Kidney (tissue), 22 donors: ENCODE results near the gene ZNF594. TPM values are rescaled to one million over a fixed set of nuclear protein-coding genes. Genes with fewer than 3 reads are reported as not detected.
A peak's percentile ranks its signal among the peaks of the same experiment; 100 is the strongest.
"Not testable (repeated sequence)": the region's sequence is repeated elsewhere in the genome, so short reads cannot be mapped to it uniquely, and the experiment has no call there.

Experiments used
- DNase-seq, 5 donors: peaks; one replicate each; pipeline ENCODE4 v3.0.0-alpha.2; 2013 to 2020
- FAIRE-seq: peaks from 2 replicates; lab custom pipeline; 2012; peaks lifted over from hg19 to GRCh38; lab: Jason Lieb, UNC
- H3K27ac ChIP-seq, 2 donors: one replicate each; pipeline ENCODE4 v1.7.0; 2013; ENCODE audit warnings: low read depth in 2 of 2, low read length in 2 of 2, inconsistent platforms in 1 of 2
- H3K27me3 ChIP-seq: one replicate; pipeline ENCODE4 v1.7.1; 2013; ENCODE audit warnings: low read length, inconsistent platforms; ENCODE audit not compliant: control insufficient read depth, insufficient read depth
- H3K36me3 ChIP-seq, 3 donors: one replicate each; pipeline versions ENCODE4 v1.7.0 to v1.7.1; 2013; ENCODE audit warnings: low read length in 3 of 3, control low read depth in 1 of 3, inconsistent platforms in 1 of 3; ENCODE audit not compliant: insufficient read depth in 3 of 3, control insufficient read depth in 2 of 3
- H3K4me1 ChIP-seq, 3 donors: one replicate each; pipeline versions ENCODE4 v1.7.0 to v1.7.1; 2013; ENCODE audit warnings: low read length in 3 of 3, inconsistent platforms in 1 of 3, low read depth in 1 of 3; ENCODE audit not compliant: control insufficient read depth in 2 of 3, insufficient read depth in 2 of 3
- H3K4me3 ChIP-seq, 3 donors: one replicate each; pipeline versions ENCODE4 v1.7.0 to v1.8.1; 2013; ENCODE audit warnings: low read length in 3 of 3, control low read depth in 1 of 3, inconsistent platforms in 1 of 3
- H3K9ac ChIP-seq, 3 donors: one replicate each; pipeline versions ENCODE4 v1.7.0 to v1.7.1; 2013; ENCODE audit warnings: low read length in 3 of 3, control low read depth in 1 of 3, inconsistent platforms in 1 of 3
- H3K9me3 ChIP-seq, 3 donors: one replicate each; pipeline versions ENCODE4 v1.7.0 to v1.7.1; 2013; ENCODE audit warnings: low read length in 3 of 3, control low read depth in 1 of 3, inconsistent platforms in 1 of 3; ENCODE audit not compliant: control insufficient read depth in 2 of 3, insufficient read depth in 1 of 3
- CTCF ChIP-seq: IDR thresholded peaks from 3 replicates; pipeline ENCODE4 v1.5.1; 2012; ENCODE audit warnings: mild to moderate bottlenecking, moderate library complexity, borderline replicate concordance; ENCODE audit not compliant: insufficient read depth; ENCODE audit errors: extremely low read depth
- intact Hi-C: fragments of 100-400 bp; cut with DNase I; formaldehyde crosslinking; loops from one replicate; pipeline ENCODE4 v1.11.1; 2022
- long read RNA-seq, 10 donors: library from polyadenylated mRNA in 1 of 10; unstranded in 1 of 10; transcript quantifications; one replicate each; pipeline ENCODE4 v2.0.0 and lab custom pipeline, GENCODE V29; 2021 to 2026
- polyA plus RNA-seq: library from polyadenylated mRNA; stranded (reverse); fragments of 350-450 nt; fragmentation: Illumina TruSeq; extraction: RNeasy Lipid Tissue Mini Kit (QIAGEN cat#74804); gene quantifications from one replicate; pipeline ENCODE4 v1.2.3, GENCODE V29; 2014; ENCODE audit warnings: low read depth, low replicate concordance; ENCODE audit not compliant: insufficient read depth
- total RNA-seq: library from RNA; stranded (reverse); fragmentation: NEBNext Ultra II Directional; extraction: Animal tissue kit (Norgen Biotek cat#: 25700); gene quantifications from one replicate; pipeline ENCODE4 v1.2.1, GENCODE V29; 2021
- donor health status: control.
- donor health status: control.
- donor health status: control.
- donor health status: control.
- donor health status: control.
- donor health status: DM: yes; HTN: yes; CAD: no.
- donor health status: Normal renal cell carcinoma (clear cell type).

Gene ZNF594
- 12.3 TPM for total RNA-seq
- polyA plus RNA-seq = 1.9 TPM
- long read RNA-seq, donor 1, full-length matches to known transcripts = 11 of 11 reads
- long read RNA-seq, donor 1, partial matches to known transcripts = 0 of 11 reads
- long read RNA-seq, donor 1, other reads (novel, unspliced or antisense) = 0 of 11 reads
- long read RNA-seq, donor 2, full-length matches to known transcripts = 8 of 8 reads
- long read RNA-seq, donor 2, partial matches to known transcripts = 0 of 8 reads
- long read RNA-seq, donor 2, other reads (novel, unspliced or antisense) = 0 of 8 reads
- long read RNA-seq, donor 3, full-length matches to known transcripts = 15 of 15 reads
- long read RNA-seq, donor 3, partial matches to known transcripts = 0 of 15 reads
- long read RNA-seq, donor 3, other reads (novel, unspliced or antisense) = 0 of 15 reads
- long read RNA-seq, donor 4, full-length matches to known transcripts = 8 of 8 reads
- long read RNA-seq, donor 4, partial matches to known transcripts = 0 of 8 reads
- long read RNA-seq, donor 4, other reads (novel, unspliced or antisense) = 0 of 8 reads
- long read RNA-seq, donor 5, partial matches to known transcripts = 0 of 1 reads
- long read RNA-seq, donor 5, other reads (novel, unspliced or antisense) = 0 of 1 reads
- long read RNA-seq, donor 6, full-length matches to known transcripts = 9 of 9 reads
- long read RNA-seq, donor 6, partial matches to known transcripts = 0 of 9 reads
- long read RNA-seq, donor 6, other reads (novel, unspliced or antisense) = 0 of 9 reads
- long read RNA-seq, donor 7, full-length matches to known transcripts = 1 of 2 reads
- long read RNA-seq, donor 7, partial matches to known transcripts = 0 of 2 reads
- long read RNA-seq, donor 7, other reads (novel, unspliced or antisense) = 1 of 2 reads
- long read RNA-seq, donor 8, full-length matches to known transcripts = 10 of 10 reads
- long read RNA-seq, donor 8, partial matches to known transcripts = 0 of 10 reads
- long read RNA-seq, donor 8, other reads (novel, unspliced or antisense) = 0 of 10 reads
- long read RNA-seq, donor 9, full-length matches to known transcripts = 3 of 3 reads
- long read RNA-seq, donor 9, partial matches to known transcripts = 0 of 3 reads
- long read RNA-seq, donor 9, other reads (novel, unspliced or antisense) = 0 of 3 reads
- long read RNA-seq, donor 10, full-length matches to known transcripts = 13 of 13 reads
- long read RNA-seq, donor 10, partial matches to known transcripts = 0 of 13 reads
- long read RNA-seq, donor 10, other reads (novel, unspliced or antisense) = 0 of 13 reads

DNA sequence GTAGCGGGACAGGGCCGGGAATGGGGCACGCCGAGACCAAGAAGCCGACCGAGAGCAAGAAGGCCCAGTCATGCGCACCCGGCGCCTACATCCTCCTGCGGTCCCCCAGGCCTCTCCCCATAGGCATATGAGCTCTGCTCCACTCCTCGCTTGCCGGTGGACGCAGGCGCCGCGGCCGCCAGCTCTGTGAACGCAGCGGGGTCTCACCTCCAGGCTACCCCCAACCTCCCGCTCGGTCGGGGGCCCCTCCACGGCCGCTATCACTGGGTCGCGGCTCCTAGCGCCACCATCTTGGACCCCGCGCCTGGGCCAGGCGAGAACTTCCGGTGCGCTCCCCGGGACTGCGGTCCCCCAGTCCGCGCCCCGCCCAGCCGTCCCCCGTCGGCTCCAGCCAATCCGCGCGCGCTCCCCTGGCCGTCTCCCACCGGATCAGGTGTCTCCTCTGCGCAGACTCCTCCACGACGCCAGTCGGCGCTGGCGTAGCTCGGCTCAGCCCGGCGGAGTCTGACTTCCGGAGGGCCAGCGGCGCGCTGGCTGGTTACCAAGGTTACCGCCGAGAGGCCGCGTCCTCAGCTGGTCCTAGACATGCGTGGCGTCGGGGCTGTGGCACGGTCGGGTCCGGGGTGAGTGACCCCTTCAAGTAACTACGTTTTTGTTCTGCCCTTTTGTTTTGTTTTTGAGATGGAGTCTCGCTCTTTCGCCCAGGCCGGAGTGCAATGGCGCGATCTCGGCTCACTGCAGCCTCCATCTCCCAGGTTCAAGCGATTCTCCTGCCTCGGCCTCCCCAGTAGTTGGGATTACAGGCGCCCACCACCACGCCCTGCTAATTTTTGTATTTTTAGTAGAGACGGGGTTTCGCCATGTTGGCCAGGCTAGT, at the start of gene ZNF594:
Gene ZNF594, minus strand, starts transcription at position 328 of the 877 bp plus-strand sequence. CDS start 7,612 bp downstream, outside the sequence.
- TF ChIP-seq CTCF = peak; percentile 64
- FAIRE-seq = no peak
- Histone ChIP-seq H3K9me3 (peaks cover 1 to 25% (median 4%) of the 10 kb centered on the region in 3 donors), H3K36me3 (peaks cover 0 to 4% (median 0%) of the 10 kb centered on the region in 3 donors), H3K27me3 (no peaks in the 10 kb centered on the region), H3K27ac (peak within 1 kb of the TSS; percentile 3 to 32), H3K4me1 (peaks cover 0 to 9% (median 4%) of the 10 kb centered on the region in 3 donors), H3K4me3 (peak within 1 kb of the TSS; percentile 85 to 98 (median 90)), H3K9ac (peak within 1 kb of the TSS; percentile 42 to 94 (median 83))
- peak; percentile 98 to 99 (median 98) for DNase-seq
- intact Hi-C loops = no loop called here

GRCh38 chr17:5239769-5240168, 48.1 kb upstream of the ZNF594 start:
- H3K4me1 ChIP-seq, FAIRE-seq, H3K27me3 ChIP-seq, H3K9me3 ChIP-seq, H3K4me3 ChIP-seq, H3K36me3 ChIP-seq, H3K27ac ChIP-seq, intact Hi-C loops, H3K9ac ChIP-seq: not testable (repeated sequence)
- peak in 1 of 5 donors; percentile 35 for DNase-seq

GRCh38 chr17:5238333-5238732, 46.7 kb upstream of the ZNF594 start:
- H3K9ac ChIP-seq = no peak overlapping the region
- intact Hi-C loops = no loop called here
- TF ChIP-seq CTCF = no peak
- no peak overlapping the region for H3K4me3 ChIP-seq
- no peaks in the 10 kb centered on the region for H3K9me3 ChIP-seq
- no peaks in the 10 kb centered on the region for H3K27me3 ChIP-seq
- no peaks in the 10 kb centered on the region for H3K4me1 ChIP-seq
- DNase-seq (no peak), FAIRE-seq (no peak)
- H3K36me3 ChIP-seq = no peaks in the 10 kb centered on the region
- H3K27ac ChIP-seq = no peak overlapping the region
